Measurements from ENCODE around the gene ARAP2.

The ARAP2 gene

GRCh38 chr4:36141186-36141585 lies 103.1 kb downstream of the ARAP2 start:
- no peak overlapping the region for H3K4me3 ChIP-seq (ENCODE audit: low read depth, low read length)
- no peaks in the 10 kb centered on the region for H3K27me3 ChIP-seq (ENCODE audit: insufficient read depth, low read length)
- no peak overlapping the region for H2AFZ ChIP-seq (ENCODE audit: low read length, unreplicated experiment)
- H3K4me1 ChIP-seq (ENCODE audit: control insufficient read depth, insufficient read depth, low read length, unreplicated experiment), result no peaks in the 10 kb centered on the region
- H3K27ac ChIP-seq (ENCODE audit: low read depth, low read length), result no peak overlapping the region
- no peaks in the 10 kb centered on the region for H3K79me2 ChIP-seq (ENCODE audit: control insufficient read depth, insufficient read depth, low read length, unreplicated experiment)
- H3K36me3 ChIP-seq (ENCODE audit: insufficient read depth, low read length), result no peaks in the 10 kb centered on the region

GRCh38 chr4:36140421-36140820 lies 103.9 kb downstream of the ARAP2 start:
- Histone ChIP-seq H2AFZ (ENCODE audit: low read length, unreplicated experiment) (no peak overlapping the region), H3K4me1 (ENCODE audit: control insufficient read depth, insufficient read depth, low read length, unreplicated experiment) (no peaks in the 10 kb centered on the region), H3K79me2 (ENCODE audit: control insufficient read depth, insufficient read depth, low read length, unreplicated experiment) (no peaks in the 10 kb centered on the region), H3K36me3 (ENCODE audit: insufficient read depth, low read length) (no peaks in the 10 kb centered on the region), H3K27ac (ENCODE audit: low read depth, low read length) (no peak overlapping the region), H3K4me3 (ENCODE audit: low read depth, low read length) (no peak overlapping the region), H3K27me3 (ENCODE audit: insufficient read depth, low read length) (no peaks in the 10 kb centered on the region)

GRCh38 chr4:36138220-36138619 lies 106.1 kb downstream of the ARAP2 start:
- H3K4me3 ChIP-seq (ENCODE audit: low read depth, low read length), result no peak overlapping the region
- no peaks in the 10 kb centered on the region for H3K79me2 ChIP-seq (ENCODE audit: control insufficient read depth, insufficient read depth, low read length, unreplicated experiment)
- no peaks in the 10 kb centered on the region for H3K27me3 ChIP-seq (ENCODE audit: insufficient read depth, low read length)
- H3K36me3 ChIP-seq (ENCODE audit: insufficient read depth, low read length), result no peaks in the 10 kb centered on the region
- H3K4me1 ChIP-seq (ENCODE audit: control insufficient read depth, insufficient read depth, low read length, unreplicated experiment), result no peaks in the 10 kb centered on the region
- H2AFZ ChIP-seq (ENCODE audit: low read length, unreplicated experiment), result no peak overlapping the region
- no peak overlapping the region for H3K27ac ChIP-seq (ENCODE audit: low read depth, low read length)

GRCh38 chr4:36137336-36137735 lies 107.0 kb downstream of the ARAP2 start:
- Histone ChIP-seq H2AFZ (ENCODE audit: low read length, unreplicated experiment) (no peak overlapping the region), H3K79me2 (ENCODE audit: control insufficient read depth, insufficient read depth, low read length, unreplicated experiment) (no peaks in the 10 kb centered on the region), H3K4me3 (ENCODE audit: low read depth, low read length) (no peak overlapping the region), H3K36me3 (ENCODE audit: insufficient read depth, low read length) (no peaks in the 10 kb centered on the region), H3K27ac (ENCODE audit: low read depth, low read length) (no peak overlapping the region), H3K27me3 (ENCODE audit: insufficient read depth, low read length) (no peaks in the 10 kb centered on the region), H3K4me1 (ENCODE audit: control insufficient read depth, insufficient read depth, low read length, unreplicated experiment) (no peaks in the 10 kb centered on the region)

- Histone ChIP-seq H3K4me3 (ENCODE audit: low read depth, low read length) (no peak overlapping the region), H2AFZ (ENCODE audit: low read length, unreplicated experiment) (no peak overlapping the region), H3K27ac (ENCODE audit: low read depth, low read length) (no peak overlapping the region), H3K79me2 (ENCODE audit: control insufficient read depth, insufficient read depth, low read length, unreplicated experiment) (no peaks in the 10 kb centered on the region), H3K36me3 (ENCODE audit: insufficient read depth, low read length) (no peaks in the 10 kb centered on the region), H3K27me3 (ENCODE audit: insufficient read depth, low read length) (no peaks in the 10 kb centered on the region), H3K4me1 (ENCODE audit: control insufficient read depth, insufficient read depth, low read length, unreplicated experiment) (no peaks in the 10 kb centered on the region)
These were observed 110.7 kb downstream of the ARAP2 start for GRCh38 chr4:36133658-36134057.

- no peaks in the 10 kb centered on the region for H3K4me1 ChIP-seq (ENCODE audit: control insufficient read depth, insufficient read depth, low read length, unreplicated experiment)
- no peaks in the 10 kb centered on the region for H3K36me3 ChIP-seq (ENCODE audit: insufficient read depth, low read length)
- H3K79me2 ChIP-seq (ENCODE audit: control insufficient read depth, insufficient read depth, low read length, unreplicated experiment), result no peaks in the 10 kb centered on the region
- H2AFZ ChIP-seq (ENCODE audit: low read length, unreplicated experiment), result no peak overlapping the region
- H3K27ac ChIP-seq (ENCODE audit: low read depth, low read length), result no peak overlapping the region
- H3K27me3 ChIP-seq (ENCODE audit: insufficient read depth, low read length), result no peaks in the 10 kb centered on the region
- no peak overlapping the region for H3K4me3 ChIP-seq (ENCODE audit: low read depth, low read length)
These were observed 111.2 kb downstream of the ARAP2 start for GRCh38 chr4:36133086-36133485.

GRCh38 chr4:36130641-36131040 lies 113.7 kb downstream of the ARAP2 start:
- Histone ChIP-seq H3K4me3 (ENCODE audit: low read depth, low read length) (no peak overlapping the region), H3K4me1 (ENCODE audit: control insufficient read depth, insufficient read depth, low read length, unreplicated experiment) (no peaks in the 10 kb centered on the region), H3K79me2 (ENCODE audit: control insufficient read depth, insufficient read depth, low read length, unreplicated experiment) (no peaks in the 10 kb centered on the region), H3K27me3 (ENCODE audit: insufficient read depth, low read length) (no peaks in the 10 kb centered on the region), H3K36me3 (ENCODE audit: insufficient read depth, low read length) (no peaks in the 10 kb centered on the region), H2AFZ (ENCODE audit: low read length, unreplicated experiment) (no peak overlapping the region), H3K27ac (ENCODE audit: low read depth, low read length) (no peak overlapping the region)

GRCh38 chr4:36128689-36129088 lies 115.6 kb downstream of the ARAP2 start:
- no peaks in the 10 kb centered on the region for H3K79me2 ChIP-seq (ENCODE audit: control insufficient read depth, insufficient read depth, low read length, unreplicated experiment)
- no peaks in the 10 kb centered on the region for H3K36me3 ChIP-seq (ENCODE audit: insufficient read depth, low read length)
- H2AFZ ChIP-seq (ENCODE audit: low read length, unreplicated experiment), result no peak overlapping the region
- H3K27me3 ChIP-seq (ENCODE audit: insufficient read depth, low read length), result no peaks in the 10 kb centered on the region
- H3K4me1 ChIP-seq (ENCODE audit: control insufficient read depth, insufficient read depth, low read length, unreplicated experiment), result no peaks in the 10 kb centered on the region
- H3K27ac ChIP-seq (ENCODE audit: low read depth, low read length), result no peak overlapping the region
- H3K4me3 ChIP-seq (ENCODE audit: low read depth, low read length), result no peak overlapping the region

GRCh38 chr4:36123906-36124305 lies 120.4 kb downstream of the ARAP2 start:
- H2AFZ ChIP-seq (ENCODE audit: low read length, unreplicated experiment), result no peak overlapping the region
- H3K4me1 ChIP-seq (ENCODE audit: control insufficient read depth, insufficient read depth, low read length, unreplicated experiment), result no peaks in the 10 kb centered on the region
- no peaks in the 10 kb centered on the region for H3K79me2 ChIP-seq (ENCODE audit: control insufficient read depth, insufficient read depth, low read length, unreplicated experiment)
- H3K36me3 ChIP-seq (ENCODE audit: insufficient read depth, low read length), result no peaks in the 10 kb centered on the region
- no peaks in the 10 kb centered on the region for H3K27me3 ChIP-seq (ENCODE audit: insufficient read depth, low read length)
- no peak overlapping the region for H3K4me3 ChIP-seq (ENCODE audit: low read depth, low read length)
- H3K27ac ChIP-seq (ENCODE audit: low read depth, low read length), result no peak overlapping the region

- no peak overlapping the region for H3K4me3 ChIP-seq (ENCODE audit: low read depth, low read length)
- no peak overlapping the region for H3K27ac ChIP-seq (ENCODE audit: low read depth, low read length)
These were observed 129.0 kb downstream of the ARAP2 start for GRCh38 chr4:36115312-36115711.

GRCh38 chr4:36111172-36111571 lies 133.1 kb downstream of the ARAP2 start:
- H3K4me1 ChIP-seq (ENCODE audit: control insufficient read depth, insufficient read depth, low read length, unreplicated experiment), result no peaks in the 10 kb centered on the region
- H3K79me2 ChIP-seq (ENCODE audit: control insufficient read depth, insufficient read depth, low read length, unreplicated experiment), result no peaks in the 10 kb centered on the region
- H3K27me3 ChIP-seq (ENCODE audit: insufficient read depth, low read length), result no peaks in the 10 kb centered on the region
- no peak overlapping the region for H2AFZ ChIP-seq (ENCODE audit: low read length, unreplicated experiment)
- no peak overlapping the region for H3K4me3 ChIP-seq (ENCODE audit: low read depth, low read length)
- no peak overlapping the region for H3K27ac ChIP-seq (ENCODE audit: low read depth, low read length)
- H3K36me3 ChIP-seq (ENCODE audit: insufficient read depth, low read length), result no peaks in the 10 kb centered on the region

More at GRCh38 chr4:36115312-36115711, 129.0 kb downstream of the ARAP2 start:
- Histone ChIP-seq H3K27me3 (ENCODE audit: insufficient read depth, low read length) (no peaks in the 10 kb centered on the region), H2AFZ (ENCODE audit: low read length, unreplicated experiment) (no peak overlapping the region), H3K79me2 (ENCODE audit: control insufficient read depth, insufficient read depth, low read length, unreplicated experiment) (no peaks in the 10 kb centered on the region), H3K4me1 (ENCODE audit: control insufficient read depth, insufficient read depth, low read length, unreplicated experiment) (no peaks in the 10 kb centered on the region), H3K36me3 (ENCODE audit: insufficient read depth, low read length) (no peaks in the 10 kb centered on the region)

All from ACC112 (cell line).